Neural cell (in vitro differentiated cells): ENCODE measurements around the gene RNASEH2C. TPM values are rescaled to one million over a fixed set of nuclear protein-coding genes. Genes with fewer than 3 reads are reported as not detected.
"Not testable (repeated sequence)": the region's sequence is repeated elsewhere in the genome, so short reads cannot be mapped to it uniquely, and the experiment has no call there.

ENCODE experiments used
- H2AFZ ChIP-seq: fragments of 200-600, 300-800 bp; sonication (generic), shearing (Covaris generic); 2 replicates; pipeline ENCODE4 v1.6.0; 2014; ENCODE audit warnings: low read depth, mild to moderate bottlenecking, antibody characterized with exemption, low read length, moderate library complexity
- H3F3A ChIP-seq: fragments of 200-600 bp; shearing (Covaris generic); 2 replicates; pipeline ENCODE4 v1.6.1; 2016; ENCODE audit warnings: mild to moderate bottlenecking, moderate library complexity, mixed read lengths, antibody characterized with exemption, low read length; ENCODE audit not compliant: insufficient read depth, poor library complexity, severe bottlenecking
- H3K27ac ChIP-seq: fragments of 200-600, 300-800 bp; sonication (generic), shearing (Covaris generic); 2 replicates; pipeline ENCODE4 v1.5.1; 2014; ENCODE audit warnings: mild to moderate bottlenecking, low read length, moderate library complexity
- H3K27me3 ChIP-seq: fragments of 300-800, 200-600 bp; sonication (generic), shearing (Covaris generic); 2 replicates; pipeline ENCODE4 v1.6.0; 2014; ENCODE audit warnings: mild to moderate bottlenecking, low read depth, low read length, moderate library complexity; ENCODE audit not compliant: insufficient read depth
- H3K36me3 ChIP-seq: fragments of 300-800, 200-600 bp; sonication (generic), shearing (Covaris generic); 2 replicates; pipeline ENCODE4 v1.5.1; 2014; ENCODE audit warnings: mild to moderate bottlenecking, antibody characterized with exemption, low read length, moderate library complexity; ENCODE audit not compliant: insufficient read depth
- H3K4me2 ChIP-seq: fragments of 300-800, 200-600 bp; sonication (generic), shearing (Covaris generic); 2 replicates; pipeline ENCODE4 v1.6.0; 2014; ENCODE audit warnings: mild to moderate bottlenecking, low read length
- H3K4me3 ChIP-seq: fragments of 300-800, 200-600 bp; sonication (generic), shearing (Covaris generic); 2 replicates; pipeline ENCODE4 v1.5.1; 2014; ENCODE audit warnings: mild to moderate bottlenecking, low read length, moderate library complexity
- H3K79me2 ChIP-seq: fragments of 200-600 bp; shearing (Covaris generic); replicated peaks from 2 replicates; pipeline ENCODE4 v1.6.0; 2014; ENCODE audit warnings: mild to moderate bottlenecking, low read length, moderate library complexity; ENCODE audit not compliant: insufficient read depth
- H3K9ac ChIP-seq: fragments of 300-800, 200-600 bp; sonication (generic), shearing (Covaris generic); 2 replicates; pipeline ENCODE4 v1.6.1; 2016; ENCODE audit warnings: mild to moderate bottlenecking, low read length, mixed read lengths
- H3K9me2 ChIP-seq: fragments of 200-600 bp; shearing (Covaris generic); 2 replicates; pipeline ENCODE4 v1.6.1; 2016; ENCODE audit warnings: mild to moderate bottlenecking, low read length, mixed read lengths; ENCODE audit not compliant: insufficient read depth
- H3K9me3 ChIP-seq: fragments of 200-600, 300-800 bp; sonication (generic), shearing (Covaris generic); 2 replicates; pipeline ENCODE4 v1.6.1; 2016; ENCODE audit warnings: mild to moderate bottlenecking, mixed run types, low read length, moderate library complexity, mixed read lengths
- H4K20me1 ChIP-seq: fragments of 200-600 bp; shearing (Covaris generic); 2 replicates; pipeline ENCODE4 v1.6.1; 2016; ENCODE audit warnings: mild to moderate bottlenecking, mixed run types; ENCODE audit not compliant: insufficient read depth
- EP300 ChIP-seq: fragments of 450-650 bp; conservative IDR thresholded peaks from 2 replicates; pipeline ENCODE4 v1.6.1; 2014; ENCODE audit warnings: antibody characterized with exemption, mild to moderate bottlenecking, moderate library complexity; ENCODE audit not compliant: poor library complexity, severe bottlenecking
- EZH2 ChIP-seq: fragments of 200-600, 300-800 bp; shearing (Covaris generic), sonication (generic); IDR thresholded peaks from 2 replicates; pipeline ENCODE4 v1.6.1; 2014; ENCODE audit warnings: antibody characterized with exemption, low read length, borderline replicate concordance, mild to moderate bottlenecking; ENCODE audit not compliant: insufficient read depth, poor library complexity, severe bottlenecking
- MXI1 ChIP-seq: fragments of 450-650 bp; conservative IDR thresholded peaks from 2 replicates; pipeline ENCODE4 v1.6.1; 2014; ENCODE audit warnings: antibody characterized with exemption, mild to moderate bottlenecking; ENCODE audit not compliant: poor library complexity, severe bottlenecking
- POLR2AphosphoS5 ChIP-seq: IDR thresholded peaks from 2 replicates; pipeline ENCODE4 v1.6.1; 2012
- RAD21 ChIP-seq: fragments of 450-650 bp; conservative IDR thresholded peaks from 2 replicates; pipeline ENCODE4 v1.6.1; 2014; ENCODE audit warnings: antibody characterized with exemption, mild to moderate bottlenecking, moderate library complexity
- SMC3 ChIP-seq: fragments of 450-650 bp; conservative IDR thresholded peaks from 2 replicates; pipeline ENCODE4 v1.6.1; 2014; ENCODE audit warnings: antibody characterized with exemption, mild to moderate bottlenecking, moderate library complexity; ENCODE audit not compliant: poor library complexity
- TAF1 ChIP-seq: IDR thresholded peaks from 2 replicates; pipeline ENCODE4 v1.6.1; 2012; ENCODE audit warnings: low read depth
- polyA plus RNA-seq: library from polyadenylated mRNA; depleted of rRNA; stranded (reverse); fragments of >200 nt; gene quantifications from 2 replicates; pipeline ENCODE4 v1.2.3, GENCODE V29; 2014
- TF ChIP-seq, protein P1 (sequence below): fragments of 450-650 bp; IDR thresholded peaks from 2 replicates; pipeline ENCODE4 v1.5.1; 2014; ENCODE audit warnings: antibody characterized with exemption, mild to moderate bottlenecking, moderate library complexity; ENCODE audit not compliant: poor library complexity, severe bottlenecking
- TF ChIP-seq, protein P2 (sequence below): IDR thresholded peaks from 2 replicates; pipeline ENCODE4 v1.6.1; 2012; ENCODE audit warnings: borderline replicate concordance

Gene RNASEH2C
- polyA plus RNA-seq, 1 donor from 2014 or later: 38.4 TPM

DNA sequence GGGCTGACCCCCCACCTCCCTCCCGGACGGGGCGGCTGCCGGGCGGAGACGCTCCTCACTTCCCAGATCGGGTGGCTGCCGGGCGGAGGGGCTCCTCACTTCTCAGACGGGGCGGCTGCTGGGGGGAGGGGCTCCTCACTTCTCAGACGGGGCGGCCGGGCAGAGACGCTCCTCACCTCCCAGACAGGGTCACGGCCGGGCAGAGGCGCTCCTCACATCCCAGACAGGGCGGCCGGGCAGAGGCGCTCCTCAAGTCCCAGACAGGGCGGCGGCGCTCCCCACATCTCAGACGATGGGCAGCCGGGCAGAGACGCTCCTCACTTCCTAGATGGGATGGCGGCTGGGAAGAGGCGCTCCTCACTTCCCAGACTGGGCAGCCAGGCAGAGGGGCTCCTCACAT is 42.2 kb upstream of the RNASEH2C start:
- H3K9me2 ChIP-seq, H3F3A ChIP-seq, H3K36me3 ChIP-seq, H3K9ac ChIP-seq, H4K20me1 ChIP-seq, H3K27me3 ChIP-seq, H3K79me2 ChIP-seq, H3K9me3 ChIP-seq, H2AFZ ChIP-seq, H3K4me2 ChIP-seq, H3K4me3 ChIP-seq, H3K27ac ChIP-seq: not testable (repeated sequence)

DNA sequence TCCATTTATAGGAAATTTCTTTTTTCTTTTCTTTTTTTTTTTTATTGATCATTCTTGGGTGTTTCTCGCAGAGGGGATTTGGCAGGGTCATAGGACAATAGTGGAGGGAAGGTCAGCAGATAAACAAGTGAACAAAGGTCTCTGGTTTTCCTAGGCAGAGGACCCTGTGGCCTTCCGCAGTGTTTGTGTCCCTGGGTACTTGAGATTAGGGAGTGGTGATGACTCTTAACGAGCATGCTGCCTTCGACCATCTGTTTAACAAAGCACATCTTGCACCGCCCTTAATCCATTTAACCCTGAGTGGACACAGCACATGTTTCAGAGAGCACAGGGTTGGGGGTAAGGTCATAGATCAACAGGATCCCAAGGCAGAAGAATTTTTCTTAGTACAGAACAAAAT is 41.6 kb upstream of the RNASEH2C start:
- not testable (repeated sequence) for H3K27me3 ChIP-seq, H3K79me2 ChIP-seq, H3F3A ChIP-seq, H3K9ac ChIP-seq, H3K4me3 ChIP-seq, H3K27ac ChIP-seq, H3K9me3 ChIP-seq, H3K9me2 ChIP-seq, H4K20me1 ChIP-seq, H3K36me3 ChIP-seq, H2AFZ ChIP-seq, H3K4me2 ChIP-seq

DNA sequence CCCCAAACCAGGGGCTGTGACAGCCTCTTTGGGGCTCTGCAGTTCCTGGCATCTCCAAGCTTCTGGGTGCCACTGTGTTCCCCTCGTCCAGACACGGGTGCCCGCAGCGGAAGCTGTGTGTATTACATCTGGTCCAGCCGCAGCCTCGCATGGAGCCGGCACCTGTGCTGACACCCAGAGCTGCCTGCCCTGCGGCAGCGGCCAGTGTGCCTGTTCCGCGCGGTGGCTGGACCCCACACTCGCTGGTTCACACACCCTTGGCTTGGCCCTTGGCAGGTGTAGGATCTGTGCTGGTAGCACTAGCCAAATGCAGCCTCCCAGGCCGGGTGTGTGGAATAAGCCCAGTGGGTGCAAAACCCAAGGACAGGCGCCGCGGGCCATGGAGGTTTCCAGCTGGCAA is 24.5 kb upstream of the RNASEH2C start:
- H3K9me3 ChIP-seq: no peaks in the 10 kb centered on the region
- no peak overlapping the region for H3K4me2 ChIP-seq
- H3K9ac ChIP-seq: no peak overlapping the region
- no peak for TF ChIP-seq TAF1
- TF ChIP-seq MXI1: no peak
- no peak for TF ChIP-seq RAD21
- TF ChIP-seq, protein P1, sequence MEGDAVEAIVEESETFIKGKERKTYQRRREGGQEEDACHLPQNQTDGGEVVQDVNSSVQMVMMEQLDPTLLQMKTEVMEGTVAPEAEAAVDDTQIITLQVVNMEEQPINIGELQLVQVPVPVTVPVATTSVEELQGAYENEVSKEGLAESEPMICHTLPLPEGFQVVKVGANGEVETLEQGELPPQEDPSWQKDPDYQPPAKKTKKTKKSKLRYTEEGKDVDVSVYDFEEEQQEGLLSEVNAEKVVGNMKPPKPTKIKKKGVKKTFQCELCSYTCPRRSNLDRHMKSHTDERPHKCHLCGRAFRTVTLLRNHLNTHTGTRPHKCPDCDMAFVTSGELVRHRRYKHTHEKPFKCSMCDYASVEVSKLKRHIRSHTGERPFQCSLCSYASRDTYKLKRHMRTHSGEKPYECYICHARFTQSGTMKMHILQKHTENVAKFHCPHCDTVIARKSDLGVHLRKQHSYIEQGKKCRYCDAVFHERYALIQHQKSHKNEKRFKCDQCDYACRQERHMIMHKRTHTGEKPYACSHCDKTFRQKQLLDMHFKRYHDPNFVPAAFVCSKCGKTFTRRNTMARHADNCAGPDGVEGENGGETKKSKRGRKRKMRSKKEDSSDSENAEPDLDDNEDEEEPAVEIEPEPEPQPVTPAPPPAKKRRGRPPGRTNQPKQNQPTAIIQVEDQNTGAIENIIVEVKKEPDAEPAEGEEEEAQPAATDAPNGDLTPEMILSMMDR: no peak
- TF ChIP-seq POLR2AphosphoS5: no peak
- TF ChIP-seq EZH2: no peak
- no peak for TF ChIP-seq SMC3
- TF ChIP-seq, protein P2, sequence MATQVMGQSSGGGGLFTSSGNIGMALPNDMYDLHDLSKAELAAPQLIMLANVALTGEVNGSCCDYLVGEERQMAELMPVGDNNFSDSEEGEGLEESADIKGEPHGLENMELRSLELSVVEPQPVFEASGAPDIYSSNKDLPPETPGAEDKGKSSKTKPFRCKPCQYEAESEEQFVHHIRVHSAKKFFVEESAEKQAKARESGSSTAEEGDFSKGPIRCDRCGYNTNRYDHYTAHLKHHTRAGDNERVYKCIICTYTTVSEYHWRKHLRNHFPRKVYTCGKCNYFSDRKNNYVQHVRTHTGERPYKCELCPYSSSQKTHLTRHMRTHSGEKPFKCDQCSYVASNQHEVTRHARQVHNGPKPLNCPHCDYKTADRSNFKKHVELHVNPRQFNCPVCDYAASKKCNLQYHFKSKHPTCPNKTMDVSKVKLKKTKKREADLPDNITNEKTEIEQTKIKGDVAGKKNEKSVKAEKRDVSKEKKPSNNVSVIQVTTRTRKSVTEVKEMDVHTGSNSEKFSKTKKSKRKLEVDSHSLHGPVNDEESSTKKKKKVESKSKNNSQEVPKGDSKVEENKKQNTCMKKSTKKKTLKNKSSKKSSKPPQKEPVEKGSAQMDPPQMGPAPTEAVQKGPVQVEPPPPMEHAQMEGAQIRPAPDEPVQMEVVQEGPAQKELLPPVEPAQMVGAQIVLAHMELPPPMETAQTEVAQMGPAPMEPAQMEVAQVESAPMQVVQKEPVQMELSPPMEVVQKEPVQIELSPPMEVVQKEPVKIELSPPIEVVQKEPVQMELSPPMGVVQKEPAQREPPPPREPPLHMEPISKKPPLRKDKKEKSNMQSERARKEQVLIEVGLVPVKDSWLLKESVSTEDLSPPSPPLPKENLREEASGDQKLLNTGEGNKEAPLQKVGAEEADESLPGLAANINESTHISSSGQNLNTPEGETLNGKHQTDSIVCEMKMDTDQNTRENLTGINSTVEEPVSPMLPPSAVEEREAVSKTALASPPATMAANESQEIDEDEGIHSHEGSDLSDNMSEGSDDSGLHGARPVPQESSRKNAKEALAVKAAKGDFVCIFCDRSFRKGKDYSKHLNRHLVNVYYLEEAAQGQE: no peak
- no peak for TF ChIP-seq EP300
- no peaks in the 10 kb centered on the region for H3K36me3 ChIP-seq
- peaks cover 7% of the 10 kb centered on the region for H3K27me3 ChIP-seq
- H4K20me1 ChIP-seq: no peaks in the 10 kb centered on the region
- H3K9me2 ChIP-seq: no peaks in the 10 kb centered on the region
- H3K4me3 ChIP-seq: no peak overlapping the region
- H2AFZ ChIP-seq: no peak overlapping the region
- no peaks in the 10 kb centered on the region for H3K79me2 ChIP-seq
- no peak overlapping the region for H3K27ac ChIP-seq
- H3F3A ChIP-seq: no peaks in the 10 kb centered on the region
